ENCODE results near the gene IKBKE. TPM values are rescaled to one million over a fixed set of nuclear protein-coding genes. Genes with fewer than 3 reads are reported as not detected.
"Not testable (repeated sequence)": the region's sequence is repeated elsewhere in the genome, so short reads cannot be mapped to it uniquely, and the experiment has no call there.

IKBKE gene
- total RNA-seq, 2 experiments from 2014 or later = 15.3 to 16.9 TPM

DNA sequence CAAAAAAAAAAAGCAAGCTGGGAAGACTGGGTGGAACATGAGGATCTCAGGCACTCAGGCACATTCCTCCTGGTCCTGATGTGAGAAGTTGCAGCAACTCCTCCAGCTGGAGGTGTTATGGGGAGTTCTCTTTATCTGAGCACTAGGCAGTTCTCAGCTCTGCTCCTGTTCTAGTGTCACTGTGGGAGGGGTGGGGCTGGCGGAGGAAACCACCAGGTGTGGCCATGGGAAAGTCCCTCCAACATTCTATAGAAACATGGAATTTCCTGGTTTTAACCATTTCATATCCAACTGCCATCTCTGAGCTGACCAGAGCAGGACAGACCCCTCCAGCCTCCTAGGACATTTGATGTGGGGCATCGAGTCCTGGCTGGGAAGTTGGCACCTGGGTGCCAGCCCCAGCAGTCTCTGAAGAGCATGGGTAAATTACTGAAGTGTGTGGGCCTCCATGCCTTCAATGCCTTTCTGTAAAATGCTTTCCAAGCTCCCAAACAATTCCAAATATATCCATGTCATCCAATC lies 804 bp upstream of the IKBKE start:
- POLR2A ChIA-PET = interaction anchor here (0.8 to 1.2 kb wide), 2 partner anchors 10 to 216 kb away, joined by 3 to 7 read pairs; no protein-coding TSS in a partner anchor
- CTCF ChIA-PET = interaction anchor here (1.0 to 2.9 kb wide), 7 partner anchors 10 to 204 kb away, joined by 3 to 21 read pairs (median 4); no protein-coding TSS in a partner anchor

DNA sequence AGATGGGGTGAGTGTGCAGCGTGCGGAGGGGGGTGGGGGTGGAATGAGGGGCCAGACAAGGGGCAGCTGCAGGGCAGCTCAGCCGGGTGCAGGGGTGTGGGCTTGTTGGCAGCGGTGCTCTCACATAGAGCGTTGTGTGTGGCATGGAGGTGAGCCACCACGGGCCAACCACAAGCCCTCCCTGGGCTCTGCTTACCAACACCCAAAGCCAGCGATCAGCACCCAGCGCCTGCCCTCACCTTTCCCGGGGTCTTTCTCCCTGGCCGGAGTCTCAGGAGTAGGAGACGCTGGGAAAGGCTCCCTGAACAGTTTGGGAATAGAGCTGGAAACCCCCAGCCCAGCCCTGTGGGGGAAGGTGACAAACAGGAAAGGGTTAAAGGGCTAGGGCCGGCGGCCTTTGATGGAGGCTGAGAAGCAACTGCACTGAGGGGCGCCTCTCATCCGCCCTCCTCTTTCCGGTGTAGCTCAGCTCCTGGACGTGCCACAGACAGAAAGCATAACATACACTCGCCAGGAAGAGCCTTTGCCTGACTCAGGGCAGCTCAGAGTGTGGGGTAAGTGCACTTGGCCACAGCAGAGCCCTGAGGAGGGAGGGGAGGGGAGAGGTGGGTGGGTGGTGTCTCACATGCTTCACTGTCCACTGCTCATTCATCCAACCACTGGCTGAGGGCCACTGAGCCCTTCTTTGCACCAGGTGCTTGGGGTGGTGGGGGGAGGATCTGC lies 577 bp downstream of the IKBKE start:
- POLR2A ChIA-PET = interaction anchor here (0.5 to 2.0 kb wide), 10 partner anchors 9 to 327 kb away, joined by 3 to 7 read pairs (median 3); no protein-coding TSS in a partner anchor
- CTCF ChIA-PET = interaction anchor here (0.7 to 2.9 kb wide), 11 partner anchors 9 to 203 kb away, joined by 3 to 21 read pairs (median 4); partner anchors contain the start of genes DYRK3 and RASSF5

DNA sequence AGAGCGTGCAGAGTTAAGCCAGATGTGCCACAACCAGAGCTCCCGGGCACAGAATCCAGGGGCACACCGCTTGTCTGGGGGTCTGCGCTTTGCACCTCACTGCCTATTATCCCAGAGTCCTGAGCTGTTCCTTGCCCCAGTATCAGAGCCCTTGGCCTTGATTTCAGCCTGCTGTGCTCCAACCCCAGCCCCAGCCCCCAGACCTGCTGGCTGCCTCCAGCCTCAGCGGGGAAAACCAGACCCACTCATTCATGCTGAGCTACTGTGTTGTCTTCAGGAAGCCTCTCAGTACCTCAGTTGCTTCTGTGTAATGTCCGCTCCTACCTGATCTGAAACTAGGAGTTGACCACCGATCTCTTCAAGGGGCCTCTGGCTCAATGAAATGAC lies 1.1 kb downstream of the IKBKE start:
- ChIA-PET CTCF (interaction anchor here (0.7 to 2.9 kb wide), 9 partner anchors 8 to 163 kb away, joined by 3 to 21 read pairs (median 4); partner anchors contain the start of genes DYRK3 and RASSF5), POLR2A (interaction anchor here (0.9 to 2.0 kb wide), 2 partner anchors 33 to 213 kb away, joined by 4 to 5 read pairs; no protein-coding TSS in a partner anchor)

DNA sequence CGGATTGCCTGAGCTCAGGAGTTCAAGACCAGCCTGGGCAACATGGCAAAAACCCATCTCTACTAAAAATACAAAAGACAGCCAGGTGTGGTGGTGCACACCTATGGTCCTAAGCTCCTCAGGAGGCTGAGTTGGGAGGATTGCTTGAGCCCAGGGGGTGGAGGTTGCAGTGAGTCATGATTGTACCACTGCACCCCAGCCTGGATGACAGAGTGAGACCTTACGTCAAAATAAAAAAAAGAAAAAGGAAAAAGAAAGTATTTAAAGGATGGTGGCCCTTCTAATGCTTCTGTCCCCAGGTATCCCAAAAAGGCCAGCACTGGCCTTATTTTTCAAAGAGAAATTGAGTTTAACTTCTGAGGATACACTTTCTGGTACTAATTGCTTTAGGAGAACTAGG lies 1.7 kb downstream of the IKBKE start:
- CTCF ChIA-PET = interaction anchor here (0.5 to 2.5 kb wide), 4 partner anchors 10 to 457 kb away, joined by 3 to 13 read pairs (median 7); no protein-coding TSS in a partner anchor
- POLR2A ChIA-PET = interaction anchor here (2.0 kb wide), 1 partner anchor 33 kb away, joined by 5 read pairs; no protein-coding TSS in a partner anchor

DNA sequence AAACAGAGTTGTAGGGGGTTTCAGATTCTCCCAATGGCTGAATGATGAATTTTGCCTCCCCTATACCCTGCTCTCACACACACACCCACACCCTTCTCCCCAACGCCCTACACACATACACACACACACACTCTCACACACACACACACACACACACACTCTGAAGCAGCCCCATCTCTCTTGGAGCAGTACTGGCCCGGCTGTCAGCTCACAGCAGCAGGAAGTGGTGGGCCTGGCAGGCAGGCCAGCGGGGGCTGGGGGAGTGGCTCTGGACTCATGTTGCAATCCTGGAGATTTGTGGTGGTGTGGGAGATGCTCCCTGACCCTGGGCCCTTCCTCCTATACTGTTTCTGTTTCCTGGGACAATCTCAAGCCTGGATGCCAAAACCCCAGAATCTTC lies 2.2 kb downstream of the IKBKE start:
- POLR2A ChIA-PET = no interaction called here
- CTCF ChIA-PET = interaction anchor here (0.5 to 2.7 kb wide), 3 partner anchors 10 to 457 kb away, joined by 3 to 8 read pairs (median 3); no protein-coding TSS in a partner anchor

DNA sequence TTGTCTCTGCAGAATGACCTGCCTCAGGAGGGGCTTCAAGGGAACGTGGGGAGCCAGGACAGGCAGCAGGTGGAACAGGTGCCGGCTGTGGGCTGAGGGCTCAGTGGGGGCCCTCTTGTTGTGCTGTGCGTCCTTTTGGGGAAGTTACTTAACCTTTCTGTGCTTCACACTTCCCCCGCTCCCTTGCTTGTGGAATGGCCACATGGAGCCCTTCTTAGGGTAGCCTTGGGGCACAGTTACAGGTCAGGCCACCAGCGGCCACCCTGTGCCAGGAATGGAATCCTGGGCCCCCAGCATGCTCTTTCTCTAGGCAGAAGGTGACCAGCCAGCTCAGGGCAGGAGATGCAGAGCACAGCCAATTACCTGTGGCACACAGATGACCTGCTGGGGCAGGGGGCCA lies 2.6 kb downstream of the IKBKE start:
- POLR2A ChIA-PET = no interaction called here
- CTCF ChIA-PET = interaction anchor here (1.0 to 2.7 kb wide), 2 partner anchors 11 to 73 kb away, joined by 3 to 8 read pairs; no protein-coding TSS in a partner anchor

DNA sequence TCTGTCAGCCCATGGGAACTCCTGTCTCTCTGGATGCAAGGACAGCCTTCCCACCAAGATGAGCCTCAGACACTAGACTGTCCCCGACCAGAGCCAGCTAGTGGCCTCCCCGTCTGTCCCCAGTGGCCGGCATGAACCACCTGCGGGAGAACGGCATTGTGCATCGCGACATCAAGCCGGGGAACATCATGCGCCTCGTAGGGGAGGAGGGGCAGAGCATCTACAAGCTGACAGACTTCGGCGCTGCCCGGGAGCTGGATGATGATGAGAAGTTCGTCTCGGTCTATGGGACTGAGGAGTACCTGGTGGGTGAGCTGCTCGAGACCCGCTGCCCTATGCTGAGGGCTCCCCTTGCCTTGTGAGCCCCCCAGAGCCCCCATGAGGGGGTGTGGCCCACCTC lies 5.8 kb downstream of the IKBKE start:
- ChIA-PET CTCF (interaction anchor here (1.0 to 1.5 kb wide), 2 partner anchors 10 to 188 kb away, joined by 4 read pairs; no protein-coding TSS in a partner anchor), POLR2A (no interaction called here)

DNA sequence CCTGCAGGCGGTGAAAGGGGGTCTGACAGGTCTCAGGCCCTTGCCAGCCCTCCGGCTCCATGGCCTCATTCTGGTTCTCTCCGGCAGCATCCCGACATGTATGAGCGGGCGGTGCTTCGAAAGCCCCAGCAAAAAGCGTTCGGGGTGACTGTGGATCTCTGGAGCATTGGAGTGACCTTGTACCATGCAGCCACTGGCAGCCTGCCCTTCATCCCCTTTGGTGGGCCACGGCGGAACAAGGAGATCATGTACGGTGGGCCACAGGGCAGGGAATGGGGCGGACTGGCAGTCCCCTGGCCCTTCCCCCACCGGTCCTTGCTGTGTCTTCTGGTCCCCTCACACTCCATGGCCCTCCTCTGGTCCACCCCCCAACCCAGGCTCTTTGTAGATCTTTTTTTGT lies 6.3 kb downstream of the IKBKE start:
- POLR2A ChIA-PET = no interaction called here

DNA sequence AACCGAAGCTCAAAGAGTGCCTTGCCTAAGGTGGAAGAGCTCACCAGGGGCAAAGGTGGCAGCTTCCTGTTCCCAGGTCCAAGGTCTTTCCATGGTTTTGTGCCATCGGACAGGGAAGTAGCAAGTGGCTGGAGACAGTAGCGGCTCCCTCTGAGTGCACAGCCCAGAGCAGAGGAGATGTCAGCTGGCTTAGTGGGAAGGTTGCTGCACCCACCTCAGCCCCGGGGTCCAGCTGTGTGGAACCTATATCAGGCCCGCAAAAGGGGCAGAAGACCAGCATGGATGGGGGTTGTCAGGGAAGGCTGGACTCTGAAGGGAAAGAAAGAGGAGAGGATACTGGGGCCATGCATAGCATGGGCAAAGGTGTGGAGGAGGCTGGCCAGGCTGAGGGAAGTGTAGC lies 6.8 kb downstream of the IKBKE start:
- POLR2A ChIA-PET = no interaction called here

More for the DNA sequence above, 6.3 kb downstream of the IKBKE start:
- CTCF ChIA-PET = interaction anchor here (1.0 to 1.7 kb wide), 5 partner anchors 11 to 187 kb away, joined by 3 to 7 read pairs (median 4); no protein-coding TSS in a partner anchor

DNA sequence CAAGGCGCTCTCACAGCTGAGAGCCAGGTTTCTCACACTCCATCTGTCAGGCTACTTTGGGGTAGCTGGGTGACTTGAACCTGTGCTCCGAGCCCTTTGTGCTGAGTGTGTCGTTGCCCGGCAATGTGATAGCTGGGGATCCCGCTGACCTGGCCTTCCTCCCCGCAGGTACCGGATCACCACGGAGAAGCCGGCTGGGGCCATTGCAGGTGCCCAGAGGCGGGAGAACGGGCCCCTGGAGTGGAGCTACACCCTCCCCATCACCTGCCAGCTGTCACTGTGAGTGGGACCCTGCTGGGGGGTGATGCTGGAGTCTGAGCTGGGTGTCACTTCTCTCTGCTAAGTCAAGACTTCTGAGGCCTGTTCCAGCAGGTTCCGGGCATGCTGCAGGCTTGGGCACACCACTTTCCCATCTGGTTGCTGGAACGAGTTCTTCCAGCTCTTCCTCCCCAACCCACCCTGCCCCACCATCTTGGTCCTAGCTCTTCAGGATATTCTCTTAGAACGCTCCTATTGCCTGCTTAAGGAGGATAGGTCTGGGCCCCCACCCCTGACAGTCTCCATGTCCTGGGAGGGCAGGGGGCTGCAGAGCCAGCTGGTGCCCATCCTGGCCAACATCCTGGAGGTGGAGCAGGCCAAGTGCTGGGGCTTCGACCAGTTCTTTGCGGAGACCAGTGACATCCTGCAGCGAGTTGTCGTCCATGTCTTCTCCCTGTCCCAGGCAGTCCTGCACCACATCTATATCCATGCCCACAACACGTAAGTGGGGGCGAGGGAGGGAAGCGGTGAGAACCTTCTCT lies 7.5 kb downstream of the IKBKE start:
- ChIA-PET POLR2A (no interaction called here), CTCF (interaction anchor here (1.5 to 4.2 kb wide), 6 partner anchors 13 to 186 kb away, joined by 3 to 29 read pairs (median 6); no protein-coding TSS in a partner anchor)

More for the DNA sequence above, 6.8 kb downstream of the IKBKE start:
- CTCF ChIA-PET = interaction anchor here (1.0 to 1.7 kb wide), 5 partner anchors 11 to 187 kb away, joined by 3 to 7 read pairs (median 4); no protein-coding TSS in a partner anchor

DNA sequence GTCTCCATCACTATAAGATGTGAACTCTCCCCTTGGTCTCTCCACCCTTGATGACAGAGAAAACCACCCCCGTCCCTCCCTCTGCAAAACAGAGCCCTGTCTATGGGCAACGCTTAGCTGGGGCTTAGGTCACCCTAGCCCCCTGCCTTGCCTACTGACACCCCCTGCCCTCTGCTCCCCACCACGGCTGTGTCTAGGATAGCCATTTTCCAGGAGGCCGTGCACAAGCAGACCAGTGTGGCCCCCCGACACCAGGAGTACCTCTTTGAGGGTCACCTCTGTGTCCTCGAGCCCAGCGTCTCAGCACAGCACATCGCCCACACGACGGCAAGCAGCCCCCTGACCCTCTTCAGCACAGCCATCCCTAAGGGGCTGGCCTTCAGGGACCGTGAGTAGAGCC lies 8.5 kb downstream of the IKBKE start:
- ChIA-PET CTCF (interaction anchor here (0.7 to 4.2 kb wide), 13 partner anchors 8 to 188 kb away, joined by 3 to 29 read pairs (median 9); partner anchors contain the start of gene IKBKE), POLR2A (interaction anchor here (1.3 kb wide), 1 partner anchor 9 kb away, joined by 7 read pairs; the partner anchor contains the start of gene IKBKE)

DNA sequence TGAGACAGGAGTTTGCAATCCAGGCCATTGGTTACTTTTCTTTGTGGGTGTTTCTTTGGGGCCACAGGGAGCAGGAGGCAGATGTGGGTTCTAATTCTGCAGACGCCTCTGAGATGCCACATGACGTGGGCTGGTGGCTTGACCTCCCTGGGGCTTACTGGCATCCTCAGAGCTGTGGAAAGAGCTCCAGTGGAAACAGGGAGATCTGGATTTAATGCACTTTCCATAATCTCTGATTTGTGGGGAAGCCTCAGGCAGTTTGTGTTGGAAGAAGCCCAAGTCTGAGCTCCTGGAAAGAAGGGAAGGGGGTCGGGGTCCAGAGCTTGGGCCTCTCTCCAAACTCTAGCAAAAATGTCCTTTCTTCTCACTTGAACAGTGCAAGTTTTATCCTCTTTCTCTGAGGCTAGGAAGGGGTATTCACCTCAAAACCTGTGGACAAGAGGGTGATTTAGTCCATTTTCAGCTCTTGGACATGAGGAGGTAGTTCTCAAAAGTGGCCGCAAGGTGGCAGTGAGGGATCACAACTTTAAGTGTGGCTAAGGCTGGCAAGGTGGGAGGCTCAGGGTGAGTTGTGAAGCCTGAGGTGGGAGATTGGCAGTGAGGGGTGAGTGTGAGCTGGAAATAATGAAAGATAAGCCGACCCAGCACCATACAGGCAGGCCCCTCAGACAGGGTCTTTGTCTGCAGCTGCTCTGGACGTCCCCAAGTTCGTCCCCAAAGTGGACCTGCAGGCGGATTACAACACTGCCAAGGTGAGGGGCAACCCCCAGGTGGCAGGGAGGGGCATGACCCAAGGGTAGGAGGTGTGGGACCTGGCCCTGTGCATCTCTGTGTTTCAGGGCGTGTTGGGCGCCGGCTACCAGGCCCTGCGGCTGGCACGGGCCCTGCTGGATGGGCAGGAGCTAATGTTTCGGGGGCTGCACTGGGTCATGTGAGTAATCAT lies 9.2 kb downstream of the IKBKE start:
- ChIA-PET CTCF (interaction anchor here (0.6 to 4.2 kb wide), 23 partner anchors 9 to 554 kb away, joined by 3 to 29 read pairs (median 5); partner anchors contain the start of genes EIF2D and IKBKE), POLR2A (interaction anchor here (1.3 kb wide), 1 partner anchor 9 kb away, joined by 7 read pairs; the partner anchor contains the start of gene IKBKE)

DNA sequence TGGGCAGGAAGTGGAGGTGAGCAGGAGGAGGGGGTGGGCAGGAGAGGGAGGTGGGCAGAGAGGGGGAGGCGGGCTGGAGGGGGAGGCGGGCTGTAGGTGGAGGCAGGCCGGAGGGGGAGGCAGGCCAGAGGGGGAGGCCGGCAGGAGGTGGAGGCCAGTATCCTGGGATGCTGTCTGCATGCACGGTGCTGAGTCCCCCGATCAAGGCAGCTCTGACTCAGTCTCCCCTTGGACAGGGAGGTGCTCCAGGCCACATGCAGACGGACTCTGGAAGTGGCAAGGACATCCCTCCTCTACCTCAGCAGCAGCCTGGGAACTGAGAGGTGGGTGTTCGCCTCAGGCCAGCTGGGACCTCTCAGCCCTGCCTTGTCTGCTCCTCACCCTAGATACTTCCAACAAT lies 9.9 kb downstream of the IKBKE start:
- ChIA-PET POLR2A (interaction anchor here (1.3 kb wide), 1 partner anchor 10 kb away, joined by 7 read pairs; the partner anchor contains the start of gene IKBKE), CTCF (interaction anchor here (1.1 to 4.2 kb wide), 14 partner anchors 8 to 187 kb away, joined by 3 to 29 read pairs (median 8); partner anchors contain the start of gene IKBKE)

DNA sequence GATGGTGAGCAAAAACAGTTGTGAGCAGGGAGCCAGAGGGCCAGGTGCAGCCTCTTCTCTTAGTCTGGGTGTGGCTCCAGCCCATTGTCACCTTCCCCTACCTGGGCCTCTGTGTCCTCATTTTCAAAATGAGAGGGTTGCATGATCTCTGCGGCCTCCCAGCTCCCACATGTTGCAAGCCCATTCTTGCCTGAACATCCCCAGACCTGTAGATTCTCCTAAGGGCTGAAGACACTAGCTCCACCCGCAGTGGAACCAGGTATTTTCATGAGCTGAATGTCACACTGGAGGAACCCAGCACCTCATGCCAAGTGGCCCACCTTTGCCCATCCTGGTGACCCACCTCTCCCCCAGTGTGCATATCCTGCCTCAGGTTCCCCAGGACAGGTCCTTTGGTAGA lies 12.3 kb downstream of the IKBKE start:
- POLR2A ChIA-PET = no interaction called here

DNA sequence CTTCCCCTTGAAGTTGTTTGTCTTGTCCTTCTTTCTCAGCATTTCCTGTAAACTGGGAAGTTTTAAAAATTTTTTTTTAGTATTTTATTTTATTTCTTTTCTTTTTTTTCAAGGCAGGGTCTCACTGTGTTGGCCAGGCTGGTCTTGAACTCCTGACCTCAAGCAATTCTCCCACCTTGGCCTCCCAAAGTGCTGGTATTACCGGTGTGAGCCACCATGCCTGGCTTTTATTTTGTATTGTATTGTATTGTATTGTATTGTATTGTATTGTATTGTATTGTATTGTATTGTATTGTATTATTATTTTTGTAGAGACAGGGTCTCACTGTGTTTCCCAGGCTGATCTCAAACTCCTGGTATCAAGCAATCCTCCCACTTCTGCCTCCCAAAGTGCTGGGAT lies 13.6 kb downstream of the IKBKE start:
- CTCF ChIA-PET = interaction anchor here (1.1 kb wide), 1 partner anchor 61 kb away, joined by 3 read pairs; no protein-coding TSS in a partner anchor
- POLR2A ChIA-PET = not testable (repeated sequence)

More for the DNA sequence above, 12.3 kb downstream of the IKBKE start:
- CTCF ChIA-PET = interaction anchor here (1.1 to 1.6 kb wide), 3 partner anchors 62 to 233 kb away, joined by 3 read pairs; no protein-coding TSS in a partner anchor

DNA sequence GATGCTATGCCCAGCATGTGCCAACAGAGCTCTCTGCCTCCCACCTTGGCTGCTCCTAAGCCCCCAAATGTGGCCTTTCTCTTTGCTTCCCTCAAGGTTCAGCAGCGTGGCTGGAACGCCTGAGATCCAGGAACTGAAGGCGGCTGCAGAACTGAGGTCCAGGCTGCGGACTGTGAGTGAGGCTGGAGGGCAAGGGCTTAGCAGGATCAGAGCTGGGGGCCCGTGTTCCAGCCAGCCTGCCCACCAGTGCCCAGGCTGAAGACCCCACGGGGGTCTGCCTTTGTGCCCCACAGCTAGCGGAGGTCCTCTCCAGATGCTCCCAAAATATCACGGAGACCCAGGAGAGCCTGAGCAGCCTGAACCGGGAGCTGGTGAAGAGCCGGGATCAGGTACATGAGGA lies 14.6 kb downstream of the IKBKE start:
- CTCF ChIA-PET = no interaction called here
- POLR2A ChIA-PET = no interaction called here

DNA sequence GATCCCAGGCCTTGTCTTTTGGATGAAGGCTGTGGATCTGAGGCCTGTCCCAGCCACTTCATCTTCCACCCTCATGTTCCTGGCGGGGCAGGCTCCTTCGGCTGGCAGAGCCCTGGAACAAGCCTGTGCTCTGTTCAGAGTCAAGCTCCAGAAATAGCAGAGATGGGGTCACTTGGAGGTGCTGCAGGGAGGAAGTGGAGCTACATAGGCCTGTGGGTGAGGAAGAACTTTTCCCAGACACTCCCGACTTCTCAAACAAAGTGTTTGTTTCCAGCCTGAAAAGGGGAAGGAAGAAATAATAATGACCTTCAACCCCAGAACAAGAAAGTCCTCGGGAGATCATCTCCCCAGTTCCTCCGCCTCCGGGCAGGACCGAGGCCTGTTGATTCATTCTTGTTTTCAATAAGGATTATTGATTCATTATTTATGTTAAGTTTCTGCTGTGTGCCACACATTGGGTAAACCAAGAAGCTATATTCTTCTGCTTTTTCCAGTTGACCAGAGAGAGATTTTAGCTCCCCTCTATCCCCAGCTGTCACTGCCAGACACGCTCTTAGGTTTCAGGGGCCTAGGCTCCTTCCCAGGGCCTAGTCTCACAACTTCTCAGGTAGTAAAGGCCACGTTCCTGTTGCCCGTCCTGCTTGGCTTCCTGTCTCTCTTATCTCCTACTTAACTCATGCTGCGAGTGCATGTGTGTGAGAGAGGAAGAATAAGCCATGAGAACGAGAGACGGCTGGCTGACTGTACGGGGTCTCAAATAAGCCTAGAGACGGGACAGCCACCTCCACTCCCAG lies 16.9 kb downstream of the IKBKE start:
- CTCF ChIA-PET = interaction anchor here (1.3 kb wide), 1 partner anchor 8 kb away, joined by 6 read pairs; no protein-coding TSS in a partner anchor
- POLR2A ChIA-PET = no interaction called here

All from activated CD8-positive, alpha-beta memory T cell treated with anti-CD3 and anti-CD28 coated beads for 36 hours (primary cell).